DOHH2 (cell line): ENCODE data around the gene SRPK2.

Source experiments
- EZH2phosphoT487 ChIP-seq: fragments of 200-600 bp; sonication (generic); IDR thresholded peaks from 2 replicates; pipeline ENCODE4 v1.6.1; 2017; ENCODE audit warnings: borderline replicate concordance, mild to moderate bottlenecking, antibody characterized with exemption, low read length, moderate library complexity, mixed read lengths
- TF ChIP-seq, protein P1 (sequence below): fragments of 200-600 bp; sonication (generic); IDR thresholded peaks from one replicate; pipeline ENCODE4 v1.5.1; 2014; ENCODE audit warnings: antibody characterized with exemption, mild to moderate bottlenecking, low read depth, low read length; ENCODE audit not compliant: poor library complexity, severe bottlenecking

DNA sequence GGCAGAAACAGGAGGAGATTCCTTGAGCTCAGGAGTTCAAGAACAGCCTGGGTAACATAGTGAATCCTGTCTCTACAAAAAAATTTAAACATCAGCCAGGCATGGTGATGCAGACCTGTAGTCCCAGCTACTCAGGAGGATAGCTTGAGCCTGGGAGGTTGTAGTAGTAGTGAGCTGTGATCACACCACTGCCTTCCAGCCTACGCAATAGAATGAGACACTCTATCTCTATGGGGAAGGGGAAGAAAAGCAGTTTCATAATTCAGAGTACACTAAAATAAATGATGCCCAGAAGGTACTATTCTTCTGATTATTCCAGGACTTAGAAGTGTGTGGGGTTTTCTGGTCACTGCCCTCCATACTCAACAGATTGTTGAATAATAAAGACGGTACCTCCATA lies 197.4 kb downstream of the SRPK2 start:
- TF ChIP-seq, protein P1, sequence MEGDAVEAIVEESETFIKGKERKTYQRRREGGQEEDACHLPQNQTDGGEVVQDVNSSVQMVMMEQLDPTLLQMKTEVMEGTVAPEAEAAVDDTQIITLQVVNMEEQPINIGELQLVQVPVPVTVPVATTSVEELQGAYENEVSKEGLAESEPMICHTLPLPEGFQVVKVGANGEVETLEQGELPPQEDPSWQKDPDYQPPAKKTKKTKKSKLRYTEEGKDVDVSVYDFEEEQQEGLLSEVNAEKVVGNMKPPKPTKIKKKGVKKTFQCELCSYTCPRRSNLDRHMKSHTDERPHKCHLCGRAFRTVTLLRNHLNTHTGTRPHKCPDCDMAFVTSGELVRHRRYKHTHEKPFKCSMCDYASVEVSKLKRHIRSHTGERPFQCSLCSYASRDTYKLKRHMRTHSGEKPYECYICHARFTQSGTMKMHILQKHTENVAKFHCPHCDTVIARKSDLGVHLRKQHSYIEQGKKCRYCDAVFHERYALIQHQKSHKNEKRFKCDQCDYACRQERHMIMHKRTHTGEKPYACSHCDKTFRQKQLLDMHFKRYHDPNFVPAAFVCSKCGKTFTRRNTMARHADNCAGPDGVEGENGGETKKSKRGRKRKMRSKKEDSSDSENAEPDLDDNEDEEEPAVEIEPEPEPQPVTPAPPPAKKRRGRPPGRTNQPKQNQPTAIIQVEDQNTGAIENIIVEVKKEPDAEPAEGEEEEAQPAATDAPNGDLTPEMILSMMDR, result no peak
- no peak for TF ChIP-seq EZH2phosphoT487
